GM12801 (cell line): ENCODE data around the gene GTF2IRD1.

Source experiments
- TF ChIP-seq, protein P1 (sequence below): IDR thresholded peaks from one replicate; pipeline ENCODE4 v1.5.1; 2011; ENCODE audit warnings: control low read depth; ENCODE audit not compliant: insufficient read length; ENCODE audit errors: extremely low read depth

GTF2IRD1 gene

DNA sequence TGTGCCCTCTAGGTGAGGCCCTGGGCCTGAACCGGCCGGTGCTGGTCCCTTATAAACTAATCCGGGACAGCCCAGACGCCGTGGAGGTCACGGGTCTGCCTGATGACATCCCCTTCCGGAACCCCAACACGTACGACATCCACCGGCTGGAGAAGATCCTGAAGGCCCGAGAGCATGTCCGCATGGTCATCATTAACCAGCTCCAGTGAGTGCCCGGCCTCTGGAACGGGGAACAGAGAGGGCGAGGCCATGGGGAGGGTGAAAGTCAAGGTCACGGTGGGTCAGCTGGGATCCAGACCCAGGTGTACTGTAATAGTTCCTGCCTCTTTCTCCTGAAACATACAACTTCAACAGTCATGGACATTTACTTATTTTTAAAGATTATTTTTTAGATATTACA is 137.1 kb downstream of the GTF2IRD1 start:
- TF ChIP-seq, protein P1, sequence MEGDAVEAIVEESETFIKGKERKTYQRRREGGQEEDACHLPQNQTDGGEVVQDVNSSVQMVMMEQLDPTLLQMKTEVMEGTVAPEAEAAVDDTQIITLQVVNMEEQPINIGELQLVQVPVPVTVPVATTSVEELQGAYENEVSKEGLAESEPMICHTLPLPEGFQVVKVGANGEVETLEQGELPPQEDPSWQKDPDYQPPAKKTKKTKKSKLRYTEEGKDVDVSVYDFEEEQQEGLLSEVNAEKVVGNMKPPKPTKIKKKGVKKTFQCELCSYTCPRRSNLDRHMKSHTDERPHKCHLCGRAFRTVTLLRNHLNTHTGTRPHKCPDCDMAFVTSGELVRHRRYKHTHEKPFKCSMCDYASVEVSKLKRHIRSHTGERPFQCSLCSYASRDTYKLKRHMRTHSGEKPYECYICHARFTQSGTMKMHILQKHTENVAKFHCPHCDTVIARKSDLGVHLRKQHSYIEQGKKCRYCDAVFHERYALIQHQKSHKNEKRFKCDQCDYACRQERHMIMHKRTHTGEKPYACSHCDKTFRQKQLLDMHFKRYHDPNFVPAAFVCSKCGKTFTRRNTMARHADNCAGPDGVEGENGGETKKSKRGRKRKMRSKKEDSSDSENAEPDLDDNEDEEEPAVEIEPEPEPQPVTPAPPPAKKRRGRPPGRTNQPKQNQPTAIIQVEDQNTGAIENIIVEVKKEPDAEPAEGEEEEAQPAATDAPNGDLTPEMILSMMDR, result no peak

- TF ChIP-seq, protein P1, result no peak
These were observed 144.9 kb downstream of the GTF2IRD1 start for GRCh38 chr7:74598558-74598957.

DNA sequence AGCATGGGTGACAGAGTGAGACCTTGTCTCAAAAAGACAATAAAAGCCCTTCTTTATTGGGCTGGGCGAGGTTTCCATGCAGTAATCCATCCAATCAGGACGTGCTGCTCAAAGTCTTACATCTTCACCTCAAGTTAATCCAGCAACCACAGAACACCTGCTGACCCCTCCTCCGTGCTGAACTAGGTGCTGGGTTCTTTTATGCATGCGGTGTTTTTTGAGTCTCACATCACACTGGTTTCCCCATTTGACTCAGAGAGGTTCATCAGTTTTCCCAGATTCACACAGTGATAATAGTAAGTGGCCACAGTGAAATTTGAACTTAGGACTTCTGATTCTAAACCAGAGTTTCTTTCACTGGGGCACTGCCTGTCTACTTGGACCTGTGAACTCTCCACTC is 145.5 kb downstream of the GTF2IRD1 start:
- TF ChIP-seq, protein P1, result no peak

GRCh38 chr7:74604326-74605020 is 150.8 kb downstream of the GTF2IRD1 start:
- TF ChIP-seq, protein P1, result no peak

DNA sequence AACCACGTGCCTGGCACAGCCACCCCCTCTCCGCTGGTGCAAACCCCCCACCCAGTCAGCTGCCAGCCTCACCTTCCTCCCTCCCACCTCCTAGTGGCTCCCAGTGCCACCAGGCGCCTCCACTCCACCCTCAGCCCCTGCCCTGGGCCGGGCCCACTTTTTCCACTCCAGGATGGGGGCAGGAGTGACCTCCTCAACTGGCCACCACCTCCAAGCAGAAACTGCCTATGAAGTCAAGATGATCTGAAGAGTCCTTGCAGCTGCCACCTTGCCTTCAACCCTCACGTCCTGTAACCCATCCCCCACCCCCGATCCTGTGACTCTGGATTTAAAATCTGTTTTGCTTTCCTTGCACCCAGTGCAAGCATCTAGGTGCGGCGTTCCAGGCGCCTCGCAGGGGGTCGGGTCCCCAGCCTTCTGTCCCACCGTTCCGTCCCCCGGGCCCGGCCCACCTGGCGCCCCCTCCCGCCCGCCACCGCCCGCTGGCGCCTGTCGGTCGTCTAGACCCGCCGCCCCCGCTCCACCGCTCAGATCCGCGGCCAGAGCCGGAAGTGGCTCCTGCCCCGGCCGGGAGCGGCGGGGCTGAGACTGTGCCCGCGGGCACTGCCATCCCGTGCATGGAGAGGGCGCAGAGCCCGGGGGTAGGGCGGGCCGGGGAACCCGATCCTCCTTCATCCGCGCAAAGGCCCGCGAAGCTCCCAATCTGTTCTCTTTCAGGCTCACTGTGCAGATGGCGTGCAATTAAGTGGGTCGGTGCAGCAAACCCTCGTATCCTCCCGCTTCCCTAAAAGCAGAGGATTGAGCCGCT is 152.6 kb downstream of the GTF2IRD1 start:
- TF ChIP-seq, protein P1, result no peak

DNA sequence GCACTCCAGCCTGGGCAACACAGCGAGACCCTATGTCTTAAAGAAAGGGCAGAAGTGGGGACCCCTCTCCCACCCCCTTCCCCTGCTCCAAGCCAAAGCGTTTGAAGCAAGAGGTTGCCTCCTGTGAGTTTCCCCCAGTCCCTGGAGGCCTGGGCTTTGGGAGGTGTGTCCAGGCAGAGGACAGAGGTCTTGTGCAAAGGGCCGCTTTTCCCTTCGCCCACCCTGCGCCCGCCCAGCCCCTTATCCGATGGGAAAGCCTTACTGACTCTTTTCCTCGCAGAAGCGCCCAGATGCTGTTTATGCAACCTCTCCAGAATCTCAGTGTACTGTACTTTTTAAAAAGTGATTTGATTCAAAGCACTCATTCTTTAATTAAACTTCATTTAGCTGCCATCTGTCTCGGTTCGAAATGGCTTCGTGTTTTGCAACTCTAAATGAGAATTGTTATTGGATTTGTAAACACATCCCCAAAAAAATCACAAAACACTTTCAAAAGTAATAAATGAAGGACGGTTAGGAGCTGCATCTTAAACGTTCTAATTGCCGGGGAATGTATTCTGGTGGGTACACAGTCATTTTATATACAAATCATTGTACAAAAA is 153.3 kb downstream of the GTF2IRD1 start:
- TF ChIP-seq, protein P1, result no peak
